Measurements from ENCODE around the gene EIF2B4. TPM values are rescaled to one million over a fixed set of nuclear protein-coding genes. Genes with fewer than 3 reads are reported as not detected.

Gene EIF2B4
- total and polyA plus RNA-seq, 2 of the 13 experiments (the other 11 are each of a cell fraction or from before 2014, with no cell fraction given) = 91.5 to 96.4 TPM

DNA sequence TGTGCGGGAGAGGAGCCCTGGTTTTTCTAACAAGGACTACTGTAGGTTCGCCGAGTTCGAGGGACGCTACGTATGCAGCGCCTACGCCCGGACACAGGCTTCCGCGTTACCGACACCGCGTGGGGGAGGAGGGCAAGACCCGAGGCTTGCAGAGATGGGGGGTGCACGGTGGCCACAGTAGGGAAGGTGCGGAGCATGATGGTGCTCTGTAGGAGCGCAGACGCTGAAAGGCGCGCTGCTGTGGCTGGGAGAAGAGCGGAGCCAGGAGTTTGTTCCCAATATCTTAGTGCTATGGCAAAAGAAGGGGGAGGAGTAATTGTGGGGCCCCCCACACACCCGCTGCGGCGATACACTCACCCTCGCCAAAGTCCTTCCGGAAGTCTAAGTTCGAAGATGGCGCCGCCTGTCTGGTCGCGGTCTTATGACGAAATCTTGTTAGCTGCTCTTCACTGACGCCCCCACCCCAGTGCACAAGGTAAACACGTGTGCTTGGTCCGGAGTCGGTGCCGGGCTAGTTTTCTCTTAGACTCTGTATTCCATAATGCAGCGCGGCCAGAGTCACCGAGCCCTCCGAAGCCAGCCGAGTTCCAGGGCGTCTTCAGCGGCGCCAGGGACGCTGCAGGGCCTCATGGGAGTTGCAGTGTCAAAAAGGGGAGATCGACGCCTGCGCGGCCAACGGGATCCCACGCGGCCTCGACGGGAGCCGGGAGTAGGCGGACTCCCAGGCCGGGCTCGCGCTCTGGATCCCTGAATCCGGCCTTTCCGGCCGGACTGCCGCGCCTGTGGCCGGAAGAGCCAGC lies 13.6 kb downstream of the EIF2B4 start, which contains the start of gene GTF3C2 (continued):
- TF ChIP-seq, protein P1, sequence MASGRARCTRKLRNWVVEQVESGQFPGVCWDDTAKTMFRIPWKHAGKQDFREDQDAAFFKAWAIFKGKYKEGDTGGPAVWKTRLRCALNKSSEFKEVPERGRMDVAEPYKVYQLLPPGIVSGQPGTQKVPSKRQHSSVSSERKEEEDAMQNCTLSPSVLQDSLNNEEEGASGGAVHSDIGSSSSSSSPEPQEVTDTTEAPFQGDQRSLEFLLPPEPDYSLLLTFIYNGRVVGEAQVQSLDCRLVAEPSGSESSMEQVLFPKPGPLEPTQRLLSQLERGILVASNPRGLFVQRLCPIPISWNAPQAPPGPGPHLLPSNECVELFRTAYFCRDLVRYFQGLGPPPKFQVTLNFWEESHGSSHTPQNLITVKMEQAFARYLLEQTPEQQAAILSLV (CRISPR knock-in tag; IDR thresholded peaks at IDR 0.05; ENCODE audit: borderline replicate concordance) = peak; percentile 98; the same call in 1 of the 2 replicates
- TF ChIP-seq ZNF136 (CRISPR knock-in tag; IDR thresholded peaks at IDR 0.05; ENCODE audit: low read depth) (no peak; the same call in 1 of the 2 replicates), NONO (IDR thresholded peaks at IDR 0.05) (no peak), NONO (CRISPR knock-in tag; conservative IDR thresholded peaks at IDR 0.05) (peak; percentile 90), MEF2D (CRISPR knock-in tag; IDR thresholded peaks at IDR 0.05) (peak; percentile 54; the same call in 1 of the 2 replicates), ZNF282 (IDR thresholded peaks at IDR 0.05; ENCODE audit: partially characterized antibody) (no peak), RXRB (CRISPR knock-in tag; IDR thresholded peaks at IDR 0.05; ENCODE audit: borderline replicate concordance) (no peak; the same call in 1 of the 2 replicates), ZNF251 (CRISPR knock-in tag; IDR thresholded peaks at IDR 0.05) (no peak), KAT7 (CRISPR knock-in tag; IDR thresholded peaks at IDR 0.05; ENCODE audit: borderline replicate concordance) (peak; percentile 25), ZNF138 (CRISPR knock-in tag; IDR thresholded peaks at IDR 0.05; ENCODE audit: low read depth) (no peak; the same call in 1 of the 2 replicates), KLF6 (CRISPR knock-in tag; IDR thresholded peaks at IDR 0.05) (peak; percentile 86; the same call in 1 of the 2 replicates), SIX1 (CRISPR knock-in tag; IDR thresholded peaks at IDR 0.05; ENCODE audit: borderline replicate concordance) (peak; percentile 28; the same call in 1 of the 2 replicates), TBX3 (IDR thresholded peaks at IDR 0.05; ENCODE audit: borderline replicate concordance) (peak; percentile 38; the same call in 1 of the 2 replicates), RARA (CRISPR knock-in tag; IDR thresholded peaks at IDR 0.05) (peak; percentile 29; the same call in 1 of the 2 replicates), ZMYM2 (CRISPR knock-in tag; IDR thresholded peaks at IDR 0.05) (no peak), ZNF713 (CRISPR knock-in tag; IDR thresholded peaks at IDR 0.05) (0 out of 2 replicates have a peak, but pooled peaks have one; percentile 90), NR2F6 (IDR thresholded peaks at IDR 0.05) (peak; percentile 49; the same call in 1 of the 2 replicates), NR2F6 (CRISPR knock-in tag; IDR thresholded peaks at IDR 0.05) (peak; percentile 40), ZNF232 (CRISPR knock-in tag; IDR thresholded peaks at IDR 0.05; ENCODE audit: borderline replicate concordance) (no peak; the same call in 1 of the 2 replicates), NR2F1 (CRISPR knock-in tag; IDR thresholded peaks at IDR 0.05) (no peak), NKX3-1 (CRISPR knock-in tag; IDR thresholded peaks at IDR 0.05) (peak; percentile 89; the same call in 1 of the 2 replicates), KLF11 (CRISPR knock-in tag; IDR thresholded peaks at IDR 0.05) (peak; percentile 64; the same call in 1 of the 2 replicates)
- TF ChIP-seq, protein P2, sequence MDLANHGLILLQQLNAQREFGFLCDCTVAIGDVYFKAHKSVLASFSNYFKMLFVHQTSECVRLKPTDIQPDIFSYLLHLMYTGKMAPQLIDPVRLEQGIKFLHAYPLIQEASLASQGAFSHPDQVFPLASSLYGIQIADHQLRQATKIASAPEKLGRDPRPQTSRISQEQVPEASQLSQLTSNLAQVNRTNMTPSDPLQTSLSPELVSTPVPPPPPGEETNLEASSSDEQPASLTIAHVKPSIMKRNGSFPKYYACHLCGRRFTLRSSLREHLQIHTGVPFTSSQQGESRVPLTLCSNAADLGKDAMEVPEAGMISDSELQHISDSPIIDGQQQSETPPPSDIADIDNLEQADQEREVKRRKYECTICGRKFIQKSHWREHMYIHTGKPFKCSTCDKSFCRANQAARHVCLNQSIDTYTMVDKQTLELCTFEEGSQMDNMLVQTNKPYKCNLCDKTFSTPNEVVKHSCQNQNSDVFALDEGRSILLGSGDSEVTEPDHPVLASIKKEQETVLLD (CRISPR knock-in tag; IDR thresholded peaks at IDR 0.05; ENCODE audit: low read depth) = peak; percentile 50
- TF ChIP-seq, protein P3, sequence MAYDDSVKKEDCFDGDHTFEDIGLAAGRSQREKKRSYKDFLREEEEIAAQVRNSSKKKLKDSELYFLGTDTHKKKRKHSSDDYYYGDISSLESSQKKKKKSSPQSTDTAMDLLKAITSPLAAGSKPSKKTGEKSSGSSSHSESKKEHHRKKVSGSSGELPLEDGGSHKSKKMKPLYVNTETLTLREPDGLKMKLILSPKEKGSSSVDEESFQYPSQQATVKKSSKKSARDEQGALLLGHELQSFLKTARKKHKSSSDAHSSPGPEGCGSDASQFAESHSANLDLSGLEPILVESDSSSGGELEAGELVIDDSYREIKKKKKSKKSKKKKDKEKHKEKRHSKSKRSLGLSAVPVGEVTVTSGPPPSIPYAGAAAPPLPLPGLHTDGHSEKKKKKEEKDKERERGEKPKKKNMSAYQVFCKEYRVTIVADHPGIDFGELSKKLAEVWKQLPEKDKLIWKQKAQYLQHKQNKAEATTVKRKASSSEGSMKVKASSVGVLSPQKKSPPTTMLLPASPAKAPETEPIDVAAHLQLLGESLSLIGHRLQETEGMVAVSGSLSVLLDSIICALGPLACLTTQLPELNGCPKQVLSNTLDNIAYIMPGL (CRISPR knock-in tag; IDR thresholded peaks at IDR 0.05; ENCODE audit: borderline replicate concordance in 1 of 2, low read depth in 1 of 2) = peak in 1 of 2 experiments; percentile 84
